Rectal smooth muscle tissue (tissue), 1 donor: ENCODE measurements around the gene LRP1B.

Experiments used
- H3K27ac ChIP-seq: one replicate; pipeline ENCODE4 v1.7.0; 2013; ENCODE audit warnings: low read depth, low read length, inconsistent platforms
- H3K27me3 ChIP-seq: one replicate; pipeline ENCODE4 v1.7.0; 2013; ENCODE audit warnings: low read length; ENCODE audit not compliant: control insufficient read depth, insufficient read depth
- H3K36me3 ChIP-seq: one replicate; pipeline ENCODE4 v1.7.0; 2013; ENCODE audit warnings: low read length; ENCODE audit not compliant: control insufficient read depth, insufficient read depth
- H3K4me1 ChIP-seq: one replicate; pipeline ENCODE4 v1.7.0; 2013; ENCODE audit warnings: low read length; ENCODE audit not compliant: control insufficient read depth, insufficient read depth
- H3K4me3 ChIP-seq: one replicate; pipeline ENCODE4 v1.7.0; 2013; ENCODE audit warnings: low read length
- H3K9ac ChIP-seq: one replicate; pipeline ENCODE4 v1.7.0; 2013; ENCODE audit warnings: low read length

Gene LRP1B

DNA sequence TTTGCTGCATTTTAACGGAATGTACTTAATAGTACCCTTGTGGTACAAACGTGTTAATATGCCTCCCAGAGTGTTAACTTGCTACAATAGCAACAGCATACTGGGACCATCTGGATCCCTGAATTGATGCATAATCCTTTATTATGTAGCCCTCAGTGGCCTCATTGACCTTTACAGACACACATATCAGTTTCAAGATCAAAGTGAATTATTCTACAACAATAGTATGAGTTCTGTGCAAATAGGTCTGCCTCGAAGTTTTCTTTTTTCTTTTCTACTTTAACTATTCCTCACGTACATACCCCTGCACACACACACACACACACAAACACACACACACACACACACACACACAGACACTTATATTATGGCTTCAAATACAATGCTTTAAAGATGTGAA, 1622.1 kb downstream of the LRP1B start:
- Histone ChIP-seq H3K4me3 (no peak overlapping the region), H3K27me3 (no peaks in the 10 kb centered on the region), H3K36me3 (no peaks in the 10 kb centered on the region), H3K27ac (no peak overlapping the region), H3K4me1 (no peaks in the 10 kb centered on the region), H3K9ac (no peak overlapping the region)

DNA sequence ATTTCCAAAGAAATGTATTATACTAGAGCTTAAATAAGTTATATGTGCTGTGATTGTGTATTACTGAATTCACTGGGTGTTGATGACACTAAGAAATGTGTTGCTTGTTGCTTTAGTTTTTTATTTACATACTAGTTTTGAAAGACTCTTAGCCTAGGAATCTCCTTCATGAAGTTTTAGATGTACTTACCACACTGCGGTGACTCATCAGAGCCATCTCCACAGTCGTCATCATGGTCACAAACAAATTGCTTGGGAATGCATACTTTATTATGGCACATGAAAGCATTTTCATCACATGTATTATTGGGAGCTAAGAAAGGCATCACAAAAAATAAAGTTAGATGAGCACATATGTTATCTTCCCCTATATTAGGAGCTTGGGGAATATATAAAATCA, 1624.2 kb downstream of the LRP1B start:
- Histone ChIP-seq H3K27me3 (no peaks in the 10 kb centered on the region), H3K4me3 (no peak overlapping the region)

DNA sequence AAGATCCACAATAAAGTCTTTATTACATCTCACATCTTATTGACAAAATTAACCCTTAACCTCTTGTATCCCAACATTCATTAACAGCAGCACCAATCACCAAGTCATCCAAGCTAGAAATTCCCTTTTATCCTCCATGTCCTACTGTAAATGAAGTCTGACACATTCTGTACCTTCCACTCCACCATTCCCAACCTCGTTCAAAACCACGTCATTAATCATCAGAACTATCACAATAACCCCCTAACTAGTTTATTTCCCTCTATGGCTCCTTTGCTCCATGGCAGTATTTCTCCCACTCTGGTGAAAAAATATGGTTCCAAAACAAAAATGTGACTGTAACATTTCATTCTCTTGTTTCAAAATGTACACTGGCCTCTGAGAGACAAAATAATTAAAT, 1626.2 kb downstream of the LRP1B start:
- H3K36me3 ChIP-seq, result no peaks in the 10 kb centered on the region
- H3K9ac ChIP-seq, result no peak overlapping the region
- H3K27me3 ChIP-seq, result no peaks in the 10 kb centered on the region

More for the DNA sequence above, 1624.2 kb downstream of the LRP1B start:
- Histone ChIP-seq H3K9ac (no peak overlapping the region), H3K36me3 (no peaks in the 10 kb centered on the region), H3K27ac (no peak overlapping the region), H3K4me1 (no peaks in the 10 kb centered on the region)

DNA sequence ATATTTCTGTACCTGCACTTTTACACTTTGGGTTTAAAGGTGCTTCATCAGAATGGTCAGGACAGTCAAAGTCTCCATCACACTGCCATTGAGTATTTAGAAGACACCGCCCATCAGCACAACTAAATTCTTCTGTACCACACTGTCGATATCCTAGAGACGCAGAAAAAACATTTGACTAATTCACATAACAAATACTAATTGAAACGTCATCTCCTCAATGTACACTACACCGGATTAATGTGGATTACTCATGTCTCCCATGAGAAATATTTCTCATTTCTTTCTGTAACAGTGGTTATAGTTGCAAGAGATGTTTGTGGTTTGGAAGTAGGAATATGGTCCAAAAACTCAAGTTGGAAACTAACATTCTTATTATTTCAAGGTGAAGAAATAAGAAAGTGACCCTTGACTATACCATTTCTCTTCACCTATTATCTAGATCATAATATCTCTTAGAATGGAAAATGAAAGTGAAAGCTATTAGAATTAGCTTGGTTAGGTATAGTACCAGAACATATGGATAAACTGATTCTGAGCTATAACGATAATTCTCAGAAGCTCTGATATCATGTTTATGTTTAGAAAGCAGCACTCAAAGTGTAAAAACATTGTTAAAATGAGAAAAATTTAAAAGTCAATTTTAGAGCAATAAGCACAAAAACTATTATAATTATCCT, 1627.7 kb downstream of the LRP1B start:
- Histone ChIP-seq H3K4me1 (no peaks in the 10 kb centered on the region), H3K27me3 (no peaks in the 10 kb centered on the region), H3K27ac (no peak overlapping the region), H3K9ac (no peak overlapping the region), H3K4me3 (no peak overlapping the region), H3K36me3 (no peaks in the 10 kb centered on the region)

More for the DNA sequence above, 1626.2 kb downstream of the LRP1B start:
- Histone ChIP-seq H3K4me1 (no peaks in the 10 kb centered on the region), H3K27ac (no peak overlapping the region), H3K4me3 (no peak overlapping the region)

DNA sequence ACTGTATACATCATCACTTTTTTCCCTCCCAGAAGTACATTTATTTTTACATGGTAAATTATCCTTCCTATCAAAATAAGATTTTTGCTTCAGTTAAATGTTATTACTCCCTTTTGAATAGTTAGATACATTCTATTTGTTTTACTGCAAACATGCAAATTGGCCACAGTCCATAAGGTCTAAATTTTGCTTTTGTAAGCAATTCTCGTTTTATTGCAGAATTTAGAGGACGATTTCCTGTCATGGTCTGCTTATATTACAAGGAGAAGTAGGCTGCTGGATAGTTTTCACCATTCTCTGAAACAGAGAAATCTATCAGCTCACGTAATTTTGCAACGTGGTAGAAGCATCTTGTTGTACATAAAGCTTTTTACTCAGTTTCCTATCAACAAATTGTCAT, 1632.5 kb downstream of the LRP1B start:
- H3K27me3 ChIP-seq, result no peaks in the 10 kb centered on the region
- H3K27ac ChIP-seq, result no peak overlapping the region
- no peaks in the 10 kb centered on the region for H3K36me3 ChIP-seq
- no peak overlapping the region for H3K9ac ChIP-seq
- no peak overlapping the region for H3K4me3 ChIP-seq
- no peaks in the 10 kb centered on the region for H3K4me1 ChIP-seq

DNA sequence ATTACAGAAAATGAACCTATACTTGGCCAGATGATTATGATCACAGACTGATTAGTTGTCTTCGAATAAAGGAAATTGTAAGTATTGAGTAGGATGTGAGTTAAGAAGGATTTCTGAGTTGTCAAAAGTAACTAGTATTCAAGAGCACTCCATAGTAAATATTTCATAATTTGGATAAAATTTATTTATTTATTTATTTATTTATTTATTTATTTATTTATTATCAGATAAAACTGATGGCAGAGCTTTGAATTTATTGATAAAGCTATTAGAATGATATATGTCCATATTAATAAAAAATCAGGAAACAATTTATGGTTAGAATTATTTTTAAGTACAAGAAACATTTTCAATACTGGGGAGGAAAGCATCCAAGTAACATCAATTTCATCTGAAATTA, 1634.1 kb downstream of the LRP1B start:
- no peaks in the 10 kb centered on the region for H3K27me3 ChIP-seq
- H3K27ac ChIP-seq, result no peak overlapping the region
- H3K36me3 ChIP-seq, result no peaks in the 10 kb centered on the region

DNA sequence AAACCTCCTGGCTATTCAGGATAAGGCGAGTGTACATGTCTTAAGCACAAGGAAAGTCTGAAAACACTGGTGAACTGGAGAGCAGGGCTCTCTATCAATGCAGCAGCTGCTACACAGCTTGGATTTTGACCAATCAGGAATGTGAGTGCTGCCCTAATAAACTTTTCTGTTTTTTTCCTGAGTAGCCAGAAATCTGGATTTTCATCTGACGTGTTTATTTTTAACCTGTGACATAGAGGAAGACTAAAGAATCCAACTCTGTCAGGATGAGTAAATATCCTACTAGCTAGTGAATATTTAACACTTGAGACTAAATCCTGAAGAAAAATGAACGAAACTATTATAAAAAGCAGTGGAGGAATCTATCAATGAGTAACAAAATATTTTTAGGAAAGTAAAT, 1638.9 kb downstream of the LRP1B start:
- Histone ChIP-seq H3K36me3 (no peaks in the 10 kb centered on the region), H3K27ac (no peak overlapping the region), H3K4me3 (no peak overlapping the region), H3K27me3 (no peaks in the 10 kb centered on the region), H3K4me1 (no peaks in the 10 kb centered on the region), H3K9ac (no peak overlapping the region)

More for the DNA sequence above, 1634.1 kb downstream of the LRP1B start:
- Histone ChIP-seq H3K4me3 (no peak overlapping the region), H3K9ac (no peak overlapping the region), H3K4me1 (no peaks in the 10 kb centered on the region)

DNA sequence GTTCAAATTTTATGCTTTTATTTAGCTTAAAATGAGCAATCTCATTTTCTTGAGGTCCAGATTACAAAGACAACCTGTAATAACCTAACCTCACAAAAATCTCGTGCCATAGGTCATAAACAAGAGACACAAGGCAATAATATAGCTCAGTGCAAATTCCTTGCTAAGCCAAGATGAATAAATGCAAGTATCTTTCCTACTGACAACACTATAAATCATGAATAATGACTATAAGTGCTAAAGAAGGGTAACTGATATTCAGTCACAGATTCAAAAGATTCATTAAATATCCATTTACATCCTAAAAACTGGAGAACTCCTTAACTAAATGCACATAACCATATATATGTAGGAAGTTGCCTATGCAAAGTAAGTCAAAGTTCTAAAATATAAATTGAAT, 1641.6 kb downstream of the LRP1B start:
- Histone ChIP-seq H3K36me3 (no peaks in the 10 kb centered on the region), H3K4me3 (no peak overlapping the region), H3K9ac (no peak overlapping the region), H3K27me3 (no peaks in the 10 kb centered on the region), H3K27ac (no peak overlapping the region), H3K4me1 (no peaks in the 10 kb centered on the region)

DNA sequence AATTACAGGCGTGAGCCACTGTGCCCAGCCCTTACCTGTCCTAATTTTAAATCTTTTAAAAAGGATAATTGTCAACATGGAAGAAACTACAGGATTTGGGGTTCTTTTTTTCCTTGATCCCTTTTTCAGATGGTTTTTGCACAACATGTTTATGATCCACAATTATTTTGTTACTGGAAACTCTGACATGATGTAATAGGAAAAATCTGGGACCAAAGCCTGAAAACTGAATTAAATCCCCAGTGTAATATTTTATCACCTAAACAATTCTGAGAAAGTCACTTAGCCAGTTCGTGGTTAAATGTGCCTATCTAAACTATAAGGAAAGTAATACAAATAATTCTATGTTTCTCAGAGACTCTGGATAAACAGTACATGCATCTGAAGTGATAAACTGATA, 1649.7 kb downstream of the LRP1B start:
- no peak overlapping the region for H3K27ac ChIP-seq
- no peak overlapping the region for H3K4me3 ChIP-seq
- no peaks in the 10 kb centered on the region for H3K4me1 ChIP-seq
- no peaks in the 10 kb centered on the region for H3K36me3 ChIP-seq
- no peaks in the 10 kb centered on the region for H3K27me3 ChIP-seq
- no peak overlapping the region for H3K9ac ChIP-seq

DNA sequence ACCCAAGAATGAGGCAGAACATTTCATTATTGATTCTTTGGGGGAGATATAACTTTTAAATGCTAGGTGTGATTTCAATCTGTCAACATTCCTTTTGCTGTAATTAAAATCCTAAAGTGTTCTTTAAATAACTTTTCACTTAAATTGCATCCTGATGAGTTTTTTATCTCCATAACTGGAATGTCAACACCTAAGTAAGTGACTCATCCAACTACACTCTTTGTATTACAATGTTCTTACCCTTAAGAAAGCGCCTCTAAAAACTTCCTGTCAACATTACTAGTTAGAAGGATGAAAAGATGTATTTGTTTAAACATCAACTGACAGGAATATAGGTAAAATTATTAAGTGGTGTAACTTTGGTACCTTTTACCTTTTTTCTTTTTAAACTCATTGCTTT, 1657.0 kb downstream of the LRP1B start:
- no peak overlapping the region for H3K27ac ChIP-seq
- no peaks in the 10 kb centered on the region for H3K36me3 ChIP-seq
- no peaks in the 10 kb centered on the region for H3K27me3 ChIP-seq
- H3K4me1 ChIP-seq, result no peaks in the 10 kb centered on the region
- H3K9ac ChIP-seq, result no peak overlapping the region
- H3K4me3 ChIP-seq, result no peak overlapping the region

DNA sequence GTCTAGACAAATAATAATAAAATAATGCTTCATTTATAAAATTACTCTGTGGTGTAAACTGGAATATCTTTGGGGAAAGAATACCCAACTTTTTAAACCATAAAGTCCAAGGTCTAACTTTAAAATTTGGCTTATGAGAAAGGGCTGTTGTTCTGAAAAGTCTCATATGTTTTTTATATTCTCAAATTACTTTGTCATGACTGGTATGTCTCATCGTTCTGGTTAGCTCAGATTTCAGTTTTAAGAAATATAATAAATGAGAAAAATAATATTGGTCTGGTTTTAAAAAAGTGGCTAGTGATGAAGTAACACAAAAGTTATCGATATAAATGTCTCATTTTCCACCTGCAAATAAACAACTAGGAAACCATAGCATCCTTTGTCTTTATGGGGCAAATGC, 1658.1 kb downstream of the LRP1B start:
- Histone ChIP-seq H3K4me1 (no peaks in the 10 kb centered on the region), H3K9ac (no peak overlapping the region), H3K4me3 (no peak overlapping the region), H3K27ac (no peak overlapping the region), H3K36me3 (no peaks in the 10 kb centered on the region), H3K27me3 (no peaks in the 10 kb centered on the region)

DNA sequence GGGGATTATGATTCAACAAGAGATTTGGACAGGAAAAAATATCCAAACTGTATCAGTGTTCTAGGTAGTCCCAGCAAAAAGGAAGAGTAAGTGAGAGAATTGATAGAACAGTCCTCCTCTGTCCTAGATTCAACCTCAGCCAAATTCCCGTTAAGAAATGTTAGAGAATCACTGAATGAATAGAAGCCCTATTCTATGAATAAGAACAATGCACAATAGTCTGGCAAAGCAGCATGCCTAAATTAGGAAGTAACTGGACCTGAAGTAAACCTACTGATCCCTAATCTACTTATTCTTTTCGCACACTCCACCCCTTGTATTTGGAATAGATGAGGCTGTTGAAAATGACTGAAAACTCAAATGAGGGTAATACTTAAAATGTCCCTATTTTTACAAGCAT, 1665.5 kb downstream of the LRP1B start:
- Histone ChIP-seq H3K9ac (no peak overlapping the region), H3K4me1 (no peaks in the 10 kb centered on the region), H3K27ac (no peak overlapping the region), H3K27me3 (no peaks in the 10 kb centered on the region), H3K36me3 (no peaks in the 10 kb centered on the region), H3K4me3 (no peak overlapping the region)

DNA sequence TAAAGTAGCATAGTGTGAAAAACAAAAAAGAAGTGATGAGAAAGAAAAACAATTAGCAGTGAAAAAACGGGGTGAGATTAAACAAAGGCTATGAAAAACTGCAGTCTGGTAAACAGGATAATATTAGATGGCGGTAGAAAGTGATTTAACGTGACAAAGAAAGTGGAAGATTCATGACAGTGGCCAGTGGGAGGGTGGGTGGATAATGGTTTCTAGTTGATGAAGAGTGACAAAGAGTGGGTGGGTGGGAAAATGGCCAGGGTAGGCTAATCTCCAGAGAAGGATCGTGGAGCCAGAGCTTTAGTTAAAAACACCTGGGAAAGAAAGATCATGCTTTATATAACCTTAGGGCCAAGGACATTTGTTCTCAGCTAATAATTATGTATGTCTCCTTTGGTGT, 1667.8 kb downstream of the LRP1B start:
- no peak overlapping the region for H3K9ac ChIP-seq
- H3K36me3 ChIP-seq, result no peaks in the 10 kb centered on the region
- no peaks in the 10 kb centered on the region for H3K4me1 ChIP-seq
- H3K27me3 ChIP-seq, result no peaks in the 10 kb centered on the region
- no peak overlapping the region for H3K4me3 ChIP-seq
- no peak overlapping the region for H3K27ac ChIP-seq
